HG03571 (cell line): ENCODE measurements around the gene CDKN2A.

Experiments used
- ATAC-seq: cut with Tn5 transposase; IDR thresholded peaks from one replicate; pipeline ENCODE4 v1.9.1; 2021; ENCODE audit not compliant: unreplicated experiment

Gene CDKN2A

DNA sequence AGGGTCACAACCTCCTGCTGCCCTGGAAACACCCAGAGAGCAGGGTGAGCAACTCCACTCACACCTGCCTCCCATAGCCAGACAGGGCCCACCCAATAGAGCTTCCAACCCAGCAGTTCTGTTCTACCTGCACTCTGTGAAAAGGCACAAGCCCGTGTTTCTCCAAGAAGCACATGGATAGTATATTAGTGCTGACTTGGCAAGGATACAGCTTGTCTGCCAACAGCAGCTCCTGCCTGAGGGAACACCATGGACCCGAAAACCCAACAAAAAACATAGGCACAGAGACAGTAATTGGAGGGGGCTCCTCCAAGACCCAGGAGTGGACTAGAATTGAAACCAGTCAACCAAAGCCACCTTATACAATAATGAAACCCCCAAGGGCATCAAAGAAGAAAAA lies 48.6 kb downstream of the CDKN2A start:
- ATAC-seq: no peak

DNA sequence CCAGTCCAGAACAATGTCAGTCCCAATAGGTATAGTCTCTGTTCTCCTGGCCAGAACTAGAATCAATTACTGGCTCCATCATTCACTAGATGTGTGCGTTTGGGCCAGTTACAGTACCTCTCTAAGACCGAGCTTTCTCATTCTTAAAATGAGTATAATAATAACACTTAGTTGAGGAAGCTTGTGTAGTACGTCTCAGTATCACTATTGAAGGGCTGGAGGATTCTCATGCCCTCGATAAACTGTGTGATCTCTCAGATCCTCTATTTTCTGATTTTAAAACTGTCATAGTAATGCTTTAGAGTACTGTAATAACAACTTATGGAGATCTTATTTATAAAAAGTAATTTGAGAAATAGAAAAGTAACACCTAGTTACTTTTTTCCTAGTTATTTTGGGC lies 50.7 kb downstream of the CDKN2A start:
- no peak for ATAC-seq

DNA sequence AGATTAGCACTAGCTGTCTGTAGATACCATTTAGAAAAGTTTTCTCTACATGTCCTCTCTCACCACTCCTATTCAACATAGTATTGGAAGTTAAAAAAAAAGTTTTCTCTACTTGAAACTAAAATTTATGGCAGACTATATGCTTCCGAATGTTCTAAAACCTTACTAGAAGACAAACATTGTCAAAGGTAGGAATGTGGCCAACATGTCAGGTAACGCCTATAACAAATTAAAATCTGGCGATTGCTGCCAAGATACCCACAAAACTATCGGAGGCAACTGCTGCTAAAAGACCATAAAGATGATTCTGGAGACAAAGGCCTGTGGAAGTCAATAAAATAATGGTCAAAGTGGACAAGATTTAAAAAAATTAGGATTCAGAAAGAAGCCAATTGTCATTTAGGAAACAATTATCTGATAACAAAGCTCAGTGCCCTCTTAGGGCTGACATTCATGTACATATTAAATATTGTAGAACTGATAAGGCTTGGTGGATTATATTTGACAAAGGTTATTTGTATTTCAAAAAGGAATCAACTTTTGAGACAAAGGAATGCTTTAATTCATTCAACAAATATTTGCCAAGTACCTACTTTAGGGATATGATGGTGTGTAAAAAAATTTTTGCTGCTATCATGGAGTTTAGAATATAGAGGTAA lies 52.7 kb downstream of the CDKN2A start:
- ATAC-seq: no peak

DNA sequence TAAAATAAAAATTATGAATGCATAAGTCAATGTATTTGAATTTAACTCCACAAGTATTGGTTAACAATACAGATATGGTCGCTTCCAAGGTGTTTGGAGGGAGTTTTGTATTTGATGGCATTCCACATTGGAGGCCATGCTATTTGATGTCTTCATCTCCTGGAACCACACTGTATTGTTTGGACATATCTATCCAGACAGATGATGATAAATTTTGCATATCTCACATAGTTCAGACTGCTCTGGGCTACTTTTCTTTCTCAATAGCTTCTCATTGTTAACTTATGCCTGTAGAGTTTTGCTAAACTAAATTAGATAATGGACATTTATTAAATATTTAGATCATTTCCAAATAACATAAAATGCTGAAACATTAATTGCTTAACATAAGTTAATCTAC lies 58.0 kb downstream of the CDKN2A start:
- ATAC-seq: no peak

DNA sequence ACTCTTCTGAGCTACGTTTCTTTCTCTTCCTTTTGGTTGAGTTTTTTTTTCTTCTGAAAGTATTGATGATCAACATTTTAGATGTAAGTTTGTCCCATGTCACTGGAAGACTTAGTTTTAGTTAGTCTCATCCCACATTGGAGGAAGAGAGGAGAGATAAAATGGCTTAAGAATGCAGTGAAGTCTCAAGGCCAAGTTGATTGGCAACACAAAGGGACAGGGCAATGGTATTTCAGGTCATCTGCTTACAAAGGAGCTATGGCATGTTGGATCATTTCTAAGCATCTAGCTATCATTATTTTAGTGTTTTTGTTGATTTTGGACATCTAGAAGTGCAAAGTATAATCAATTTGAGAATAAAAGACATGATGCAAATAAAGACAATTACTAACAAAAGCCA lies 58.6 kb downstream of the CDKN2A start:
- no peak for ATAC-seq

DNA sequence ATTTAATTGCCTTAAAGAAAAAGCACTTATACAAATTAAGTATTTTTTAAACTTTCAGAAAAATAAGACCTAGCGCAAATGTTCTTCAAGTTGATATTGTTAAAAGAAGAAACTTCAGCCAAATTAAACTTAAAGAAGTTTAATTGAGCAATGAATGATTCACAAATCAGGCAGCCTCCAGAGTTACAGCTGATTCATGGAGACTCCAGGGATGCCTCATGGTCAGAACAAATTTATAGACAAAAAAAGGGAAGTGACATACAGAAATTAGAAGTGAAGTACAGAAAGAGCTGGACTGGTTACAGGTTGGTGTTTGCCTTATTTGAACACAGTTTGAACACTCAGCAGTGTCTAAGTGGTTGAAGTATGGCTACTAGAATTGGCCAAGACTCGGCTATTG lies 60.3 kb downstream of the CDKN2A start:
- no peak for ATAC-seq

DNA sequence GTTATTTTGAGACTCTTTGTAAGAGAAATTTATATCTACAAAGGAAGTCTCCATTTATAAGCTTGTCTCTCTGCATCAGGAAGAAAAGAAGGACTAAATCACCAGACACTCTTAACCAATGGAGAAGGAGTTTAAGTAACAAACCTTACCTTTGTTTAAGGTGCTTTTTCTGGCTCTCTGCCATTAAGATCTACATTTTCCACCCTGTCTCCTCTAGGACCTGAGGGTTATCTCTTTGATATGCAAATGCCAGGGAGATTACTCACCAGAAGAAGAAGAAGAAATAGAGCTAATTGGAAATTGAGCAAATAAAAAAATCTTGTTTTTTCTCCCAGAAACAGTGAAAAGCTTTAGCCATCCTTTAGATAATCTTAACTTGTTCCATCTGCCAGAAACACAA lies 60.9 kb downstream of the CDKN2A start:
- ATAC-seq: no peak

DNA sequence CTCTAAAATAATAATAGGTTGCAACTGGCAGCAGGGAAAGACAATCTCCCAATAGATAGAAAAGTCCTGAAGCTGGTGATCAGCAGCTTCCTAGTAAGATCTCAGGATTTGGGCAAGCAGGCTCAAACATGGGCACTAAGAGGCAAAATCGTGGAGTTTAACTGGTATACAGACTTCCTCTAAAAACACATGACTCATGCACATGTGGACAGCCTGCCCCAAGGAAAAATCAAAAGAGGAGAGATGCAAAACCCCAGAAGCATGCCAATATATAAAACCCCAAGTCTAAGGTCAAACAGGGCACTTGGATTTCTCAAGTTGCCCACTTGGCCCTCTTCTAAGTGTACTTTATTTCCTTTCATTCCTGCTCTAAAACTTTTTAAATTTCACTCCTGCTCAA lies 62.8 kb downstream of the CDKN2A start:
- ATAC-seq: no peak

DNA sequence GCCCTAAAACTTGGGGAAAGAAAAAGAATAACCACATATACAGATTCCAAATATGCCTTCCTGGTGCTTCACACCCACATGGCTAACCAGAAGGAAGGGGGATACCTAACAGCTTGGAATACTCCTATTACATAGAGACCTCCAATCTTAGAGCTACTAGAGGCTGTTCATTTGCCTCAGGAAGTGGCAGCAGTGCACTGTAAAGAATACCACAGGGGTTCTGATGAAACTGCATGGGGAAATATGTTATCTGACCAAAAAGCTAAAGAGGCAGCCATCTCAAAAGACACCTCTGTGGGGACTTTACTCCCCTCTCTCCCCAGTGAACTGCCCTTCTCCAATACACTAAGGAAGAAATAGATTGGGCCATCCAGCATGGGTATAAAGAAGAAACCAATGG lies 66.4 kb downstream of the CDKN2A start:
- ATAC-seq: no peak

DNA sequence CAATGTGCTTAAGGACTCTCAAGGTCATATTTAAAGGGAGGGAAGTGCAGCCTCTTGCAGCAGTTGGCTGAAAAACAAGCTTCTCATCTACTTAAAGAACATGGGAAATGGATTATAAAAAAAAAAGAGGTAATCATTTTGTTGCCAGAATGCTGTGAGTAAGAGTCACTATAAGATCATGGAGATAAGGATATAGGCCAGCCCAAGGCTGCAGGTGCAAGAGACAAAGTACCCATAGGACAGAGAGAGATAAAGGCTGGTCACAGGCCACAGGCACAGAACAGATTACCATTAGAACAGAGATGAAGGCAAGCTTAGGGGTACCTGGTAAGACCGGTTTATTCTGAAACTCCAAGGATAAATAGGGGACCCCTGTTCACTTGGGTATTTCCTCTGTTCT lies 70.5 kb downstream of the CDKN2A start:
- ATAC-seq: no peak

DNA sequence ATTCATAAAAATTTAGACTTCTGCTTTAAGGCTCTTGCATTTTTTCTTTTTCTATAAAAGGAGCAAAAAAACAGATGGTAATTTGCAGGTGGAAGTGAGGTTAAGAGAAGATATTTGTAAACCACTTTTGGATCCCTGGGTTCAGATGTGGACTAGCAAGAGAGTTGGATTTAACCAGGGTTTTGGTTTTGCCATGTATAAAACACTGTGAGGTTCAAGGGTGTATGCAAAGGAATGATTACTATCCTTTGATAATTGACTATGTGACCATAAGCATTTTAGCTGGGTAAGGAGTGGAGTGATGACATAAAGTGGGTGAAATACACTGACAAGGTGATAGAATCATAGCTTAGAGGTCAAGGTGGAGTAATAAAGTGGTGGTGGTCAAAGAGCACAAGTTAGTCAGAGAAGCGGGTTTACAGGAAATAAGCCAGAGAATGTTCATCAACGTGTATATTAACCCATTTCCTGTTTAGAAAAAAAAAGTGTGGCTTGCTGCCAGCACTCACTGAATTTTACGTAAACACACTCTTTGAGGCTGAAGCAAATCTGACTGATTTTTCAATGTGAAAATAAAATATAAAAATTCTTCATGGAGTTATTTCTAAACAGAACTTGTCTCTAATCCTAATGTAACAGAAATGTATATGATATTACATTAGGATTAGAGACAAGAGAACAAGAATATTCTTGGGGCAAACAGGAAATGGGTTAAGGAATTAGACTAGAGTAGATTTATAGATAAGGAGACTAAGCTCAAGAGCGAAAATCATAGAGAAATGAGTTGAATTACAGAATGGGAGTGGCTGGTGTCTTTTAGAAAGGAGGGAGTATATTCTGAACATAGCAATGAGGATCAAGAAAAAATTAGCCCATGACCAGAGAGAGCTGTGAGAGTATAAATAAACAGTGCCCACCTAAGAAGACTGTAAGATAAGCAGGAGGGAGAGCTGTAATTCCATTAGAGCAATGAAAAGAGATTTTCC lies 74.5 kb downstream of the CDKN2A start:
- ATAC-seq: peak; percentile 87
